CD4-positive, alpha-beta memory T cell (primary cell): ENCODE data around the gene TNPO3. TPM values are rescaled to one million over a fixed set of nuclear protein-coding genes. Genes with fewer than 3 reads are reported as not detected.
"Not testable (repeated sequence)": the region's sequence is repeated elsewhere in the genome, so short reads cannot be mapped to it uniquely, and the experiment has no call there.

ENCODE experiments used
- CTCF ChIA-PET: fragments of 350-600 bp; sonication (Branson Sonifier 250); formaldehyde crosslinking; loops from one replicate; lab custom pipeline; 2021; ENCODE audit warnings: inconsistent platforms; ENCODE audit not compliant: partially characterized antibody; lab: Charles Lee
- POLR2A ChIA-PET: fragments of 350-600 bp; sonication (Branson Sonifier 250); formaldehyde crosslinking; loops from one replicate; lab custom pipeline; 2021; ENCODE audit not compliant: partially characterized antibody; lab: Charles Lee
- DNase-seq, 5 donors: peaks; one replicate each; pipeline versions ENCODE4 v3.0.0 to v3.0.0-alpha.2; 2020 to 2022; ENCODE audit warnings: mixed read lengths in 1 of 5
- H3K27ac ChIP-seq: one replicate; pipeline ENCODE4 v1.7.0; 2013; ENCODE audit warnings: low read depth, low read length
- H3K27me3 ChIP-seq: 2 replicates; pipeline ENCODE4 v1.7.0; 2013; ENCODE audit warnings: mild to moderate bottlenecking, low read length, moderate library complexity; ENCODE audit not compliant: insufficient read depth
- H3K36me3 ChIP-seq: 2 replicates; pipeline ENCODE4 v1.7.0; 2013; ENCODE audit warnings: mild to moderate bottlenecking, low read length, moderate library complexity; ENCODE audit not compliant: insufficient read depth
- H3K4me1 ChIP-seq: 2 replicates; pipeline ENCODE4 v1.7.0; 2013; ENCODE audit warnings: mild to moderate bottlenecking, low read length, moderate library complexity; ENCODE audit not compliant: insufficient read depth
- H3K4me3 ChIP-seq, 2 donors: one replicate each; pipeline ENCODE4 v1.7.0; 2013; ENCODE audit warnings: low read length in 2 of 2, mild to moderate bottlenecking in 1 of 2
- H3K9me3 ChIP-seq, 2 donors: one replicate each; pipeline ENCODE4 v1.7.0; 2013; ENCODE audit warnings: low read length in 2 of 2, control low read depth in 1 of 2; ENCODE audit not compliant: control insufficient read depth in 1 of 2
- H3K27ac Mint-ChIP-seq, 7 donors: one replicate each; pipeline ENCODE4 v1.8.0; 2020 to 2021; ENCODE audit warnings: mixed read lengths in 7 of 7, mild to moderate bottlenecking in 6 of 7, inconsistent platforms in 3 of 7, moderate library complexity in 3 of 7
- H3K27me3 Mint-ChIP-seq, 2 donors: one replicate each; pipeline ENCODE4 v1.8.0; 2020 to 2021; ENCODE audit warnings: mixed read lengths in 2 of 2
- H3K36me3 Mint-ChIP-seq, 2 donors: one replicate each; pipeline ENCODE4 v1.8.0; 2020 to 2021; ENCODE audit warnings: mixed read lengths in 2 of 2, inconsistent platforms in 1 of 2, mild to moderate bottlenecking in 1 of 2
- H3K4me1 Mint-ChIP-seq, 4 donors: one replicate each; pipeline ENCODE4 v1.8.0; 2020 to 2021; ENCODE audit warnings: mixed read lengths in 4 of 4, mild to moderate bottlenecking in 1 of 4
- H3K4me3 Mint-ChIP-seq, 8 donors: one replicate each; pipeline ENCODE4 v1.8.0; 2020 to 2021; ENCODE audit warnings: mixed read lengths in 8 of 8, mild to moderate bottlenecking in 7 of 8, moderate library complexity in 6 of 8, inconsistent platforms in 3 of 8
- H3K9me3 Mint-ChIP-seq, 8 donors: one replicate each; pipeline ENCODE4 v1.8.0; 2020 to 2021; ENCODE audit warnings: mixed read lengths in 8 of 8, mild to moderate bottlenecking in 5 of 8, inconsistent platforms in 3 of 8, moderate library complexity in 1 of 8
- intact Hi-C: fragments of 100-400 bp; cut with micrococcal nuclease; formaldehyde crosslinking; loops from one replicate; pipeline ENCODE4 v1.15.1; 2023
- polyA plus RNA-seq, 2 donors: library from polyadenylated mRNA; unstranded; fragments of 300-500 nt; fragmentation: Illumina TruSeq; gene quantifications; one replicate each; pipeline ENCODE4 v1.2.3, GENCODE V29; 2021
- total RNA-seq, 2 experiments: library from RNA; stranded (reverse); gene quantifications; one replicate each; pipeline ENCODE4 v1.2.3, GENCODE V29; 2021

The TNPO3 gene
- total and polyA plus RNA-seq, 4 experiments from 2014 or later = 34.4 to 44.5 (median 41.4) TPM

DNA sequence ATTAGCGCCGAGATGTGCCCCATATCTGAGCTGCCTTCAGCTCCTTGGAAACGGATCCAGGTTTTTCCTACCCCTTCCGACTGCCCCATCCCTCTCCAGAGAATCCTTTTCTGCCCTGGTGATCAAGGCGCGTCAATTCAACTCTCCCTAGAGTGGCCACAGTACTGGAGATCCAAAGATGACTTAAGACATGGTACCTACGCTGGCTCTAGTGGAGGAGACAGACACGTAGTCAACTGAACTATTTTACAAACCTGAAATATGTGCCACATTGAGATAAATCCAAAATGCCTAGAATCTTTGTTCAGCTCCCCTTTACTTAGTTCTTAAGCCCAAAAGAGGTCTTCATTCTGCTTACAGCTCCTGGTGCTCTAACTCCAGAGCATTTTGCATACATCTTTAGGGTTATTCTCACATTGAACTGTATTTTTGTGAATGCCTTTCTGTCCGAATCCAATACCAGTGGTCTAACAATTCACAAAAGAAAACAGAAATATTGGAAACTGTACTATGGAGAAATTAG, 444 bp upstream of the TNPO3 start:
- H3K36me3 Mint-ChIP-seq = peaks cover 5 to 25% of the 10 kb centered on the region in 2 donors
- H3K4me1 Mint-ChIP-seq = peaks cover 18 to 48% (median 35%) of the 10 kb centered on the region in 4 donors
- H3K4me3 Mint-ChIP-seq = peak overlapping the region; percentile 94 to 100 (median 98)
- ChIA-PET POLR2A (interaction anchor here (0.9 to 2.3 kb wide), 9 partner anchors 10 to 1150 kb away, joined by 3 to 18 read pairs (median 4); partner anchors contain the start of genes CALU and TMEM209), CTCF (interaction anchor here (1.1 to 2.3 kb wide), 3 partner anchors 9 to 712 kb away, joined by 3 to 8 read pairs (median 3); partner anchors contain the start of gene RBM28)
- H3K27me3 ChIP-seq = no peaks in the 10 kb centered on the region
- intact Hi-C loops = loop anchor here (1.0 to 5.0 kb wide), 4 partner anchors 35 to 712 kb away; partner anchors contain the start of genes CALU and RBM28
- peak overlapping the region; percentile 80 to 91 for H3K4me3 ChIP-seq
- H3K27me3 Mint-ChIP-seq = peaks cover 3 to 7% of the 10 kb centered on the region in 2 donors
- peaks cover 30% of the 10 kb centered on the region for H3K4me1 ChIP-seq
- no peak for DNase-seq
- H3K9me3 ChIP-seq = no peaks in the 10 kb centered on the region
- peak overlapping the region; percentile 82 for H3K27ac ChIP-seq
- no peaks in the 10 kb centered on the region for H3K36me3 ChIP-seq
- H3K27ac Mint-ChIP-seq = peak overlapping the region; percentile 98 to 100 (median 99)
- no peaks in the 10 kb centered on the region for H3K9me3 Mint-ChIP-seq

DNA sequence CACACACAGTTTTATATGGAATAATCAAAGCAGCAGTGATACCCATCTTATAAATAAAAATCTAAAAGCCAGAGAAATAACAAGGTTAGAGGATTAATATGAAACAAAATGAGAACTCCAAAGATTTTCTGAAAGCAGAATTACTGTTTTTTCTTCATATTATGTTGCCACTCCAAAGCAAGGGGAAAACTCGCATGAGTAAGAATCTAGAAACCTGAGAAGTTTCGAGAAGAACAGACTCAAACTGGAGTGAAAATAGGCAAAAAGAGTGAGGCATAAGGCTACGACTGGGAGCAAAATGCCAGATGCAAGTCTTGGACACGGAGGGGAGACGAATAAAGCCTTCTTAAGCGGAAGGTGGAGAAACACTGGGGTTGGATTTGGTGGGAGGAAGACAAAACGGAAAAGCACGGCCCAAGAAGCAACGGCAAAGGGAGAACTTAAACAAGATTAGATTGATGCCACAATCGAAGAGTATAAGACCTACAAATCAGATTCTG, 923 bp downstream of the TNPO3 start:
- H3K4me1 Mint-ChIP-seq = peaks cover 27 to 58% (median 45%) of the 10 kb centered on the region in 4 donors
- peak overlapping the region; percentile 98 to 100 (median 99) for H3K27ac Mint-ChIP-seq
- peaks cover 15 to 34% of the 10 kb centered on the region in 2 donors for H3K36me3 Mint-ChIP-seq
- Histone ChIP-seq H3K4me3 (peak overlapping the region; percentile 80 to 91), H3K27me3 (no peaks in the 10 kb centered on the region), H3K4me1 (peaks cover 36% of the 10 kb centered on the region), H3K27ac (peak overlapping the region; percentile 82), H3K9me3 (no peaks in the 10 kb centered on the region), H3K36me3 (no peaks in the 10 kb centered on the region)
- H3K9me3 Mint-ChIP-seq = no peaks in the 10 kb centered on the region
- intact Hi-C loops = loop anchor here (2.0 kb wide), 1 partner anchor 37 kb away; no protein-coding TSS in a partner anchor
- peaks cover 0 to 4% of the 10 kb centered on the region in 2 donors for H3K27me3 Mint-ChIP-seq
- peak in 2 of 5 donors; percentile 0 to 5 for DNase-seq
- POLR2A ChIA-PET = interaction anchor here (0.5 to 2.3 kb wide), 11 partner anchors 8 to 1151 kb away, joined by 3 to 18 read pairs (median 3); partner anchors contain the start of gene TMEM209
- CTCF ChIA-PET = interaction anchor here (0.7 to 1.1 kb wide), 3 partner anchors 11 to 147 kb away, joined by 3 to 4 read pairs (median 3); no protein-coding TSS in a partner anchor
- H3K4me3 Mint-ChIP-seq = peak overlapping the region; percentile 94 to 100 (median 98)

DNA sequence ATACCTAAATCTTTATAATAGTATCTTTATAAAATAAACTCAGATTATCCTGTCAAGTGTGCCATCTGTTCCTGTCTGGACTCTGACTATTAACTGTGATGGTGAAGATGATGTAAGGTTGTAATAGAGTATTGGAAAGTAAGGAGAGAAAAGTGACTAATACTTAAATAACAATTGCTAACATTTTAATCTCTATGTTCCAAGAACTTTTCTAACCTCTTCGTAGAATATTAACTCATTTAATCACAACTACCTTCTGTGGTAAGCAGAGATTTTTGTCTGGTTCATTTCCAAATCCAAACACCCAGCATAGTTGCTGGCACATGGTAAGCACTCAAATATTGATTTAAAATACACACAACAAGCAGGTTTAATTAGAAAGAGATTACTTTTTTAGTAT, 2.5 kb downstream of the TNPO3 start:
- Mint-ChIP-seq H3K27me3 (no peaks in the 10 kb centered on the region), H3K4me1 (peaks cover 35 to 72% (median 54%) of the 10 kb centered on the region in 4 donors), H3K27ac (no peak overlapping the region), H3K4me3 (peak overlapping the region; percentile 0 to 97 (median 26)), H3K9me3 (no peaks in the 10 kb centered on the region), H3K36me3 (peaks cover 20 to 41% of the 10 kb centered on the region in 2 donors)
- Histone ChIP-seq H3K27me3 (no peaks in the 10 kb centered on the region), H3K4me1 (peaks cover 49% of the 10 kb centered on the region), H3K4me3 (no peak overlapping the region), H3K27ac (no peak overlapping the region), H3K36me3 (no peaks in the 10 kb centered on the region), H3K9me3 (no peaks in the 10 kb centered on the region)
- DNase-seq = no peak
- ChIA-PET CTCF (interaction anchor here (0.9 to 1.1 kb wide), 2 partner anchors 26 to 39 kb away, joined by 4 read pairs; no protein-coding TSS in a partner anchor), POLR2A (no interaction called here)
- intact Hi-C loops = no loop called here

DNA sequence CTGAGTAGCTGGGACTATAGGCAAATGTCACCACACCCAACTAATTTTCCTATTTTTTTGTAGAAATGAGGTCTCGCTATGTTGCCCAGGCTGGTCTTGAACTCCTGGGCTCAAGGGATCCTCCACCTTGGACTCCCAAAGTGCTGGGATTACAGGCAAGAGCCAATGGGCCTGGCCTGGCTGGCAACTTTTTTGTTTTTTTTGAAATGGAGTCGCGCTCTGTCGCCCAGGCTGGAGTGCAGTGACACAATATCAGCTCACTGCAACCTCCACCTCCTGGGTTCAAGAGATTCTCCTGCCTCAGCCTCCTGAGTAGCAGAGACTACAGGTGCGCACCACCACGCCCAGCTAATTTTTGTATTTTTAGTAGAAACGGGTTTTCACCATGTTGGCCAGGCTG, 3.5 kb downstream of the TNPO3 start:
- H3K36me3 ChIP-seq, CTCF ChIA-PET, H3K27me3 ChIP-seq, POLR2A ChIA-PET, H3K9me3 Mint-ChIP-seq, H3K27ac ChIP-seq, H3K9me3 ChIP-seq, H3K27ac Mint-ChIP-seq, H3K4me3 ChIP-seq, H3K27me3 Mint-ChIP-seq, DNase-seq, H3K4me3 Mint-ChIP-seq, intact Hi-C loops: not testable (repeated sequence)
- peaks cover 43 to 81% (median 64%) of the 10 kb centered on the region in 4 donors for H3K4me1 Mint-ChIP-seq
- peaks cover 59% of the 10 kb centered on the region for H3K4me1 ChIP-seq
- peaks cover 20 to 48% of the 10 kb centered on the region in 2 donors for H3K36me3 Mint-ChIP-seq

DNA sequence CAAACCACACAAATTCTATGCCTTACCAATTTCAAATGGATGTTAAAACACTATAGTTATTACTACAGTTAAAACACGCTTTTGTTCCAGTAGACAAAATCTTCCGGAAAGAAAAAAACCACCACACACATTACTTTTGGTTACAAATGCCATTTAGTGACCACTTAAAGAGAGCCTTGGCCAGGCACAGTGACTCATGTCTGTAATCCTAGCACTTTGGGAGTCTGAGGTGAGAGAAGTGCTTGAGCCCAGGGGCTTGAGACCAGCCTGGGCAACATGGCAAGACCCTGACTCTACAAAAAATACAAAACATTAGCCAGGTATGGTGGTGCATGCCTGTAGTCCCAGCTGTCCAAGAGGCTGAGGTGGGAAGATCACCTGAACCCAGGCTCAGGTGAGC, 7.2 kb downstream of the TNPO3 start:
- Mint-ChIP-seq H3K4me1 (peaks cover 58 to 87% (median 72%) of the 10 kb centered on the region in 4 donors), H3K36me3 (peaks cover 24 to 38% of the 10 kb centered on the region in 2 donors), H3K9me3 (no peaks in the 10 kb centered on the region), H3K4me3 (peak overlapping the region in 3 of 8 donors; percentile 8 to 40 (median 9)), H3K27me3 (no peaks in the 10 kb centered on the region), H3K27ac (no peak overlapping the region)
- no peak for DNase-seq
- CTCF ChIA-PET = no interaction called here
- Histone ChIP-seq H3K4me3 (no peak overlapping the region), H3K9me3 (no peaks in the 10 kb centered on the region), H3K27ac (no peak overlapping the region), H3K27me3 (no peaks in the 10 kb centered on the region), H3K36me3 (no peaks in the 10 kb centered on the region), H3K4me1 (peaks cover 81% of the 10 kb centered on the region)
- intact Hi-C loops = no loop called here
- POLR2A ChIA-PET = no interaction called here

DNA sequence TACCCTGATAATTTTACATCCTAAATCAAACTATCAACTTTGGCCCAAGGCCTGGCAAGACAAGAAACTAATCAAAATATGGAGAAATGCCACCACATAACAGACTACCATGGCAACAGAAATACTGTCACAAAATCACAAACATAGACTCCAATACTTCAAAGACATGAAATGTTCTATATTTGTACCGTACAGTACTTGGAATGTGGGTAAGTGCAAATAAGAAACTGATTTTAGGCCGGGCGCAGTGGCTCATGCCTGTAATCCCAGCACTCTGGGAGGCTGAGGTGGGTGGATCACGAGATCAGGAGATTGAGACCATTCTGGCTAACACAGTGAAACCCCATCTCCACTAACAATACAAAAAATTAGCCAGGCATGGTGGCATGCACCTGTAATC, 9.2 kb downstream of the TNPO3 start:
- H3K36me3 Mint-ChIP-seq = peaks cover 22 to 42% of the 10 kb centered on the region in 2 donors
- intact Hi-C loops = no loop called here
- Histone ChIP-seq H3K9me3 (no peaks in the 10 kb centered on the region), H3K27ac (no peak overlapping the region), H3K36me3 (no peaks in the 10 kb centered on the region), H3K4me1 (peaks cover 88% of the 10 kb centered on the region), H3K27me3 (no peaks in the 10 kb centered on the region), H3K4me3 (no peak overlapping the region)
- H3K4me3 Mint-ChIP-seq = peak overlapping the region in 4 of 8 donors; percentile 10 to 59 (median 54)
- CTCF ChIA-PET = interaction anchor here (0.7 kb wide), 1 partner anchor 1141 kb away, joined by 3 read pairs; no protein-coding TSS in a partner anchor
- H3K27ac Mint-ChIP-seq = no peak overlapping the region
- POLR2A ChIA-PET = no interaction called here
- no peaks in the 10 kb centered on the region for H3K9me3 Mint-ChIP-seq
- peaks cover 64 to 92% (median 78%) of the 10 kb centered on the region in 4 donors for H3K4me1 Mint-ChIP-seq
- DNase-seq = peak in 1 of 5 donors; percentile 2
- no peaks in the 10 kb centered on the region for H3K27me3 Mint-ChIP-seq

DNA sequence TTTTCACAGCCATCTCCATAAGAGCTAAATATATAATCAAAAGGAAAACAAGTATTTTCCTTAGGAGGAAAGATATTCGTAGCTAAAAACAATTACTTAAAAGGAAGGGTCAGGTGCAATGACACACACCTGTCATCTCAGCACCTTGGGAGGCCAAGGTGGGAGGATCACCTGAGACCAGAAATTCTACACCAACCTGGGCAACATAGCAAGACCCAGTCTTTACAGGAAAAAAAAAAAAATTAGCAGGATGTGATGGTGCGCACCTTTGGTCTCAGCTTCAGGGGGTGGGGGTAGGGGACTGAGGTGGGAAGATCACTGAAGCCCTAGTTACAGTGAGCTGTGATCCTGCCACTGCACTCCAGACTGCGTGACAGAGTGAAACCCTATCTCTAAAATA, 11.9 kb downstream of the TNPO3 start:
- Histone ChIP-seq H3K27ac (no peak overlapping the region), H3K27me3 (no peaks in the 10 kb centered on the region), H3K4me1 (peaks cover 74% of the 10 kb centered on the region), H3K9me3 (no peaks in the 10 kb centered on the region), H3K4me3 (no peak overlapping the region), H3K36me3 (peaks cover 11% of the 10 kb centered on the region)
- H3K4me1 Mint-ChIP-seq = peaks cover 56 to 84% (median 68%) of the 10 kb centered on the region in 4 donors
- no peaks in the 10 kb centered on the region for H3K27me3 Mint-ChIP-seq
- ChIA-PET POLR2A (interaction anchor here (0.6 kb wide), 1 partner anchor 12 kb away, joined by 3 read pairs; no protein-coding TSS in a partner anchor), CTCF (interaction anchor here (0.7 kb wide), 1 partner anchor 124 kb away, joined by 3 read pairs; no protein-coding TSS in a partner anchor)
- H3K9me3 Mint-ChIP-seq = peaks cover 0 to 2% (median 0%) of the 10 kb centered on the region in 8 donors
- H3K4me3 Mint-ChIP-seq = peak overlapping the region in 2 of 8 donors; percentile 15 to 18
- peaks cover 25 to 44% of the 10 kb centered on the region in 2 donors for H3K36me3 Mint-ChIP-seq
- peak overlapping the region in 4 of 7 donors; percentile 1 to 59 (median 32) for H3K27ac Mint-ChIP-seq
- intact Hi-C loops = no loop called here
- no peak for DNase-seq
